ENCODE data around the gene MYL3.

DNA sequence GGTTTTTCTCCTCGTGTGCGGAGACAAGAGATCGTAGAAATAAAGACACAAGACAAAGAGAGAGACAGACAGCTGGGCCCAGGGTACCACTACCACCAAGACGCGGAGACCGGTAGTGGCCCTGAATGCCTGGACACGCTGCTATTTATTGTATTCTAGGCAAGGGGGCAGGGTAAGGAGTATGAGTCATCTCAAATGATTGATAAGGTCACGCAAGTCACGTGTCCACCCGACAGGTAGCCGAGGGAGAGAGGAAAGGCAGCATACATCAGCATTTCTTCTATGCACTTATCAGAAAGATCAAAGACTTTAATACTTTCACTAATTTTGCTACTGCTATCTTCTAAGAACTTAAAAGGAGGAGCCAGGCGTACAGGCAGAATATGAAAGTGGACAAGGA lies 28.2 kb downstream of the MYL3 start:
- TF ChIP-seq, protein P1, sequence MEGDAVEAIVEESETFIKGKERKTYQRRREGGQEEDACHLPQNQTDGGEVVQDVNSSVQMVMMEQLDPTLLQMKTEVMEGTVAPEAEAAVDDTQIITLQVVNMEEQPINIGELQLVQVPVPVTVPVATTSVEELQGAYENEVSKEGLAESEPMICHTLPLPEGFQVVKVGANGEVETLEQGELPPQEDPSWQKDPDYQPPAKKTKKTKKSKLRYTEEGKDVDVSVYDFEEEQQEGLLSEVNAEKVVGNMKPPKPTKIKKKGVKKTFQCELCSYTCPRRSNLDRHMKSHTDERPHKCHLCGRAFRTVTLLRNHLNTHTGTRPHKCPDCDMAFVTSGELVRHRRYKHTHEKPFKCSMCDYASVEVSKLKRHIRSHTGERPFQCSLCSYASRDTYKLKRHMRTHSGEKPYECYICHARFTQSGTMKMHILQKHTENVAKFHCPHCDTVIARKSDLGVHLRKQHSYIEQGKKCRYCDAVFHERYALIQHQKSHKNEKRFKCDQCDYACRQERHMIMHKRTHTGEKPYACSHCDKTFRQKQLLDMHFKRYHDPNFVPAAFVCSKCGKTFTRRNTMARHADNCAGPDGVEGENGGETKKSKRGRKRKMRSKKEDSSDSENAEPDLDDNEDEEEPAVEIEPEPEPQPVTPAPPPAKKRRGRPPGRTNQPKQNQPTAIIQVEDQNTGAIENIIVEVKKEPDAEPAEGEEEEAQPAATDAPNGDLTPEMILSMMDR (IDR thresholded peaks at IDR 0.05), result no peak
- TF ChIP-seq POLR2A (IDR thresholded peaks at IDR 0.05), result no peak
- TF ChIP-seq POLR2AphosphoS5 (IDR thresholded peaks at IDR 0.05), result no peak
